ENCODE data around the gene FSCN2. TPM values are rescaled to one million over a fixed set of nuclear protein-coding genes. Genes with fewer than 3 reads are reported as not detected.
A peak's percentile ranks its signal among the peaks of the same experiment; 100 is the strongest.

Gene FSCN2
- total and polyA plus RNA-seq, 5 donors: 0.45 to 0.63 (median 0.48) TPM

GRCh38 chr17:81514489-81514738 is 13.8 kb upstream of the FSCN2 start:
- intact Hi-C loops (cut with DNase I): no loop called here
- H3K27me3 ChIP-seq (ENCODE audit: control insufficient read depth, insufficient read depth): no peaks in the 10 kb centered on the region
- H3K9me3 ChIP-seq (ENCODE audit: control insufficient read depth, low read length): no peaks in the 10 kb centered on the region
- under 1% methylated on average over 34 of the region's 34 CpGs for WGBS
- H3K27ac ChIP-seq (ENCODE audit: low read length): peak overlapping the region; percentile 99
- DNase-seq (no peak), ATAC-seq (no peak)
- peak overlapping the region; percentile 74 for H3K4me3 ChIP-seq (ENCODE audit: low read length)
- peaks cover 5% of the 10 kb centered on the region for H3K4me1 ChIP-seq (ENCODE audit: control insufficient read depth, insufficient read depth, low read length)

- H3K9me3 ChIP-seq (ENCODE audit: control insufficient read depth, low read length): no peaks in the 10 kb centered on the region
- peak overlapping the region; percentile 74 for H3K4me3 ChIP-seq (ENCODE audit: low read length)
- no peaks in the 10 kb centered on the region for H3K27me3 ChIP-seq (ENCODE audit: control insufficient read depth, insufficient read depth)
- WGBS: under 1% methylated on average over 82 of the region's 82 CpGs
- H3K27ac ChIP-seq (ENCODE audit: low read length): peak overlapping the region; percentile 99
- ATAC-seq (peak; percentile 52 to 55), DNase-seq (peak; percentile 87 to 95 (median 92))
- peaks cover 5% of the 10 kb centered on the region for H3K4me1 ChIP-seq (ENCODE audit: control insufficient read depth, insufficient read depth, low read length)
- intact Hi-C loops (cut with DNase I): loop anchor here in 1 of 4 donors (5.0 kb wide), 1 partner anchor 37 kb away; the partner anchor contains the start of gene FAAP100
These were observed 13.2 kb upstream of the FSCN2 start for GRCh38 chr17:81514739-81515529.

- Histone ChIP-seq H3K4me3 (ENCODE audit: low read length) (peak overlapping the region; percentile 74), H3K4me1 (ENCODE audit: control insufficient read depth, insufficient read depth, low read length) (peaks cover 5% of the 10 kb centered on the region), H3K27me3 (ENCODE audit: control insufficient read depth, insufficient read depth) (no peaks in the 10 kb centered on the region), H3K9me3 (ENCODE audit: control insufficient read depth, low read length) (no peaks in the 10 kb centered on the region), H3K27ac (ENCODE audit: low read length) (peak overlapping the region; percentile 99)
- 51% methylated on average over 19 of the region's 19 CpGs for WGBS
- peak in 2 of 3 donors; percentile 66 to 69 for DNase-seq
- ATAC-seq: no peak
- intact Hi-C loops (cut with DNase I): loop anchor here in 1 of 4 donors (5.0 kb wide), 1 partner anchor 37 kb away; the partner anchor contains the start of gene FAAP100
These were observed 12.6 kb upstream of the FSCN2 start for GRCh38 chr17:81515530-81516041.

GRCh38 chr17:81516439-81516838 is 11.7 kb upstream of the FSCN2 start:
- Histone ChIP-seq H3K27ac (ENCODE audit: low read length) (no peak overlapping the region), H3K9me3 (ENCODE audit: control insufficient read depth, low read length) (no peaks in the 10 kb centered on the region), H3K27me3 (ENCODE audit: control insufficient read depth, insufficient read depth) (no peaks in the 10 kb centered on the region), H3K4me3 (ENCODE audit: low read length) (peak overlapping the region; percentile 3), H3K4me1 (ENCODE audit: control insufficient read depth, insufficient read depth, low read length) (peaks cover 5% of the 10 kb centered on the region)
- DNase-seq: peak in 2 of 3 donors; percentile 57 to 59
- intact Hi-C loops (cut with DNase I): loop anchor here in 1 of 4 donors (5.0 kb wide), 1 partner anchor 36 kb away; the partner anchor contains the start of gene FAAP100
- no peak for ATAC-seq
- WGBS: 66% methylated on average over 4 of the region's 4 CpGs

- no peak for ATAC-seq
- intact Hi-C loops (cut with DNase I): loop anchor here in 1 of 4 donors (5.0 kb wide), 1 partner anchor 35 kb away; the partner anchor contains the start of gene FAAP100
- H3K27me3 ChIP-seq (ENCODE audit: control insufficient read depth, insufficient read depth): no peaks in the 10 kb centered on the region
- no peaks in the 10 kb centered on the region for H3K9me3 ChIP-seq (ENCODE audit: control insufficient read depth, low read length)
- DNase-seq: peak in 2 of 3 donors; percentile 52 to 62
- H3K4me3 ChIP-seq (ENCODE audit: low read length): no peak overlapping the region
- H3K27ac ChIP-seq (ENCODE audit: low read length): no peak overlapping the region
- 83% methylated on average over 9 of the region's 9 CpGs for WGBS
- peaks cover 5% of the 10 kb centered on the region for H3K4me1 ChIP-seq (ENCODE audit: control insufficient read depth, insufficient read depth, low read length)
These were observed 11.2 kb upstream of the FSCN2 start for GRCh38 chr17:81517009-81517338.

- Histone ChIP-seq H3K4me3 (ENCODE audit: low read length) (no peak overlapping the region), H3K27me3 (ENCODE audit: control insufficient read depth, insufficient read depth) (no peaks in the 10 kb centered on the region), H3K9me3 (ENCODE audit: control insufficient read depth, low read length) (no peaks in the 10 kb centered on the region), H3K4me1 (ENCODE audit: control insufficient read depth, insufficient read depth, low read length) (peaks cover 5% of the 10 kb centered on the region), H3K27ac (ENCODE audit: low read length) (no peak overlapping the region)
- no peak for ATAC-seq
- intact Hi-C loops (cut with DNase I): loop anchor here in 1 of 4 donors (5.0 kb wide), 1 partner anchor 35 kb away; the partner anchor contains the start of gene FAAP100
- 51% methylated on average over 24 of the region's 24 CpGs for WGBS
- peak in 2 of 3 donors; percentile 56 to 67 for DNase-seq
These were observed 10.7 kb upstream of the FSCN2 start for GRCh38 chr17:81517339-81518112.

- ATAC-seq: no peak
- DNase-seq: peak in 1 of 3 donors; percentile 54
- peaks cover 5% of the 10 kb centered on the region for H3K4me1 ChIP-seq (ENCODE audit: control insufficient read depth, insufficient read depth, low read length)
- H3K27me3 ChIP-seq (ENCODE audit: control insufficient read depth, insufficient read depth): no peaks in the 10 kb centered on the region
- no peak overlapping the region for H3K27ac ChIP-seq (ENCODE audit: low read length)
- intact Hi-C loops (cut with DNase I): loop anchor here in 1 of 4 donors (5.0 kb wide), 1 partner anchor 34 kb away; the partner anchor contains the start of gene FAAP100
- no peaks in the 10 kb centered on the region for H3K9me3 ChIP-seq (ENCODE audit: control insufficient read depth, low read length)
- peak overlapping the region; percentile 17 for H3K4me3 ChIP-seq (ENCODE audit: low read length)
- WGBS: 27% methylated on average over 24 of the region's 24 CpGs
These were observed 9.9 kb upstream of the FSCN2 start for GRCh38 chr17:81518113-81518784.

- H3K27ac ChIP-seq (ENCODE audit: low read length): no peak overlapping the region
- peak overlapping the region; percentile 17 for H3K4me3 ChIP-seq (ENCODE audit: low read length)
- peaks cover 5% of the 10 kb centered on the region for H3K4me1 ChIP-seq (ENCODE audit: control insufficient read depth, insufficient read depth, low read length)
- intact Hi-C loops (cut with DNase I): loop anchor here in 1 of 4 donors (5.0 kb wide), 1 partner anchor 33 kb away; the partner anchor contains the start of gene FAAP100
- under 1% methylated on average over 47 of the region's 47 CpGs for WGBS
- DNase-seq (peak; percentile 55 to 83 (median 81)), ATAC-seq (peak; percentile 26 to 29)
- H3K27me3 ChIP-seq (ENCODE audit: control insufficient read depth, insufficient read depth): no peaks in the 10 kb centered on the region
- no peaks in the 10 kb centered on the region for H3K9me3 ChIP-seq (ENCODE audit: control insufficient read depth, low read length)
These were observed 9.3 kb upstream of the FSCN2 start for GRCh38 chr17:81518785-81519283.

GRCh38 chr17:81519284-81520020 is 8.7 kb upstream of the FSCN2 start:
- no peaks in the 10 kb centered on the region for H3K9me3 ChIP-seq (ENCODE audit: control insufficient read depth, low read length)
- H3K4me1 ChIP-seq (ENCODE audit: control insufficient read depth, insufficient read depth, low read length): peaks cover 5% of the 10 kb centered on the region
- peak overlapping the region; percentile 17 for H3K4me3 ChIP-seq (ENCODE audit: low read length)
- H3K27me3 ChIP-seq (ENCODE audit: control insufficient read depth, insufficient read depth): no peaks in the 10 kb centered on the region
- DNase-seq (peak; percentile 46 to 73 (median 72)), ATAC-seq (peak; percentile 2 to 26)
- WGBS: 8% methylated on average over 61 of the region's 61 CpGs
- H3K27ac ChIP-seq (ENCODE audit: low read length): no peak overlapping the region
- intact Hi-C loops (cut with DNase I): loop anchor here in 1 of 4 donors (5.0 kb wide), 1 partner anchor 33 kb away; the partner anchor contains the start of gene FAAP100

All from right cardiac atrium (tissue), 5 donors.